ENCODE data around the gene IGSF5. TPM values are rescaled to one million over a fixed set of nuclear protein-coding genes. Genes with fewer than 3 reads are reported as not detected.
"Not testable (repeated sequence)": the region's sequence is repeated elsewhere in the genome, so short reads cannot be mapped to it uniquely, and the experiment has no call there.

IGSF5 gene
- polyA plus RNA-seq, 4 donors = 0.80 to 1.5 (median 1.2) TPM

DNA sequence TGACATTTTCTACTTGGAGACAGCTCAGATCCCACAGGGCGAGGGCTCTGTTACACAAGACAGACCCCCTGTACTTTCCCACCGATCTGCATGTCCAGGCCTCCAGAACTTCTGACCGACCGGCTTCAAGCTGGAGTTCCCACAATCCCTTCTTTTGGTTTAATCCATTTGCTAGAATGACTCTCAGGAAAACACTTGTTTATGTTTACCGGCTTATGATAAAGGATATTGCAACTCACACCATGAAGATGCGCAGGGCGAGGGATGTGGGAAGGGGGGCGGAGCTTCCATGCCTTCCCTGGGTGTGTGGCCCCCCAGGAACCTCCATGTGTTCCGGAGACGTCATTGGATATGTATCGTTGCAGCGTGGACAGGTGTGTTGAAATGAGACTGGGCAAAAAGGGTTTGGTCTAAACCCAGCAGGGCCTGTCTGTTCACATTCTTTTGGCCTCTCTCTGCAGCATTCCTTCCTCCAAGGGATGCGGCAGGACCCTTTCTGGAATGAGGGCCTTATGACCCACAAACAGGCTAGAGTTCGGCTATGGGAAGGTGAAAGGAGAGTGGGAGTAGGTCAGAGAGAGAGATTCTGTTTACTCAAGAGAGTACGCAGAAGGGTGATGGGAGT, 7.5 kb upstream of the IGSF5 start:
- no peak for DNase-seq (ENCODE audit: low read depth in 4 of 4, low spot score in 3 of 4)

- DNase-seq (ENCODE audit: low read depth in 4 of 4, low spot score in 3 of 4) = no peak
Measured at GRCh38 chr21:39738566-39738965, 6.4 kb upstream of the IGSF5 start.

GRCh38 chr21:39739531-39739930, 5.5 kb upstream of the IGSF5 start:
- not testable (repeated sequence) for DNase-seq (ENCODE audit: low read depth in 4 of 4, low spot score in 3 of 4)

DNA sequence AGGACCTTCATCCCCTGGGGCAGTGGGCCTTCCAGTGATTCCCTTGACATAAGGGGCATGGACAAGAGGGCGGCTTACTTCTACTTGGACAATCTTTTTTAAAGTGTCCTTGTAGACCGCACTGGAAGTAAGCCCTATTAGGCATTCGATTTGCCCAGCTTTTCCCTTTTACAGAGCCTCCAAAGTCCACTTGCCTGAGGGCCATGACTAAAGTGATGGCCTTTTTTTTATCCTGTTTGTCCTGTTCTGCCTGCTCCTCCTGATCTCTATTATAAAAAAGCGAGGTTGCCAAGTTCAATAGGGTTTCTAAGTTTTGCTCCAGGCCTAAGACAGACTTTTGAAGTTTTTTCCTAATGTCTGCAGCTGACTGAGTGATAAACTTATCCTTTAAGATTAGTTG, 2.4 kb upstream of the IGSF5 start:
- DNase-seq (ENCODE audit: low read depth in 4 of 4, low spot score in 3 of 4) = not testable (repeated sequence)

GRCh38 chr21:39745332-39745731, 349 bp downstream of the IGSF5 start:
- not testable (repeated sequence) for DNase-seq (ENCODE audit: low read depth in 4 of 4, low spot score in 3 of 4)

GRCh38 chr21:39750670-39751069, 5.7 kb downstream of the IGSF5 start:
- no peak for DNase-seq (ENCODE audit: low read depth in 4 of 4, low spot score in 3 of 4)

GRCh38 chr21:39754811-39755210, 9.8 kb downstream of the IGSF5 start:
- DNase-seq (ENCODE audit: low read depth in 4 of 4, low spot score in 3 of 4) = no peak

GRCh38 chr21:39756285-39756684, 11.3 kb downstream of the IGSF5 start:
- no peak for DNase-seq (ENCODE audit: low read depth in 4 of 4, low spot score in 3 of 4)

GRCh38 chr21:39763272-39763970, 18.4 kb downstream of the IGSF5 start:
- DNase-seq (ENCODE audit: low read depth in 4 of 4, low spot score in 3 of 4) = peak in 3 of 4 donors; percentile 8 to 26 (median 20)

DNA sequence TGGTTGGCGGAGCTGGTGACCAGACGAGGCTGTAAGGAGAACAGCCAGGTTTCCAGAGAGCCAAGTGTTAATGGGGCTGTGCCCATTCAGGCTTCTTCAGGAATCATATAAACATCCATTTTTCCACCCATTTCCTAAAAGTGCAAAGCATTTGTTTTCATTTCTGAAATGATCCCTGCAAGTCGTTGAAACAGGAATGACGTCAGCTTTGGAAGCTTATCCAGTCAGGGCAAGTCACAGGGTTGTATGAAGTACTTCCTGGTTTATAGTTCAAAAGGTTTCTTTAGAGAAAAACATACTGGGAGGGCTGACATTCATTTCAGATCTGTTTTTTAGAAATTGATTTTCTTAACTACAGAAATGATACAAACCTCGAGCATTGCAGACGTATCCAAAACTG, 29.2 kb downstream of the IGSF5 start:
- DNase-seq (ENCODE audit: low read depth in 4 of 4, low spot score in 3 of 4) = no peak

GRCh38 chr21:39775816-39776215, 30.8 kb downstream of the IGSF5 start:
- DNase-seq (ENCODE audit: low read depth in 4 of 4, low spot score in 3 of 4) = no peak

GRCh38 chr21:39776589-39776988, 31.6 kb downstream of the IGSF5 start:
- no peak for DNase-seq (ENCODE audit: low read depth in 4 of 4, low spot score in 3 of 4)

DNA sequence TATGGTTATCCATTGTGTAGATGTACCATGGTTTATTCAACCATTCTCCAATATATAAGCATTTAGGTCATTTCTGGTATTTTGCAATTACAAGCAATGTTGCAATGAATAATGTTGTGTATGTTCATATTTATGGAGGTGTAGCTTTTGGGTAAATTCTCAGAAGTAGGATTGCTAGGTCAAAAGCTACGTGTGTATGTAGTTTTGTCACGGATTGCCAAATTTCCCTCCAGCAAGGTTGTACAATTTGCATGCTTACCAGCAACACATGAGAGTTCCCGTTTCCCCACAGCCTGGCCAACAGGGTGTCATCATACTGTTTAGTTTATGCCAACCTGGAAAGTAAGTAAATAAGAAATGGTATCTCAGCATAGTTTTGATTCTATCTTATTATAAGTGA, 36.3 kb downstream of the IGSF5 start:
- DNase-seq (ENCODE audit: low read depth in 4 of 4, low spot score in 3 of 4) = no peak

DNA sequence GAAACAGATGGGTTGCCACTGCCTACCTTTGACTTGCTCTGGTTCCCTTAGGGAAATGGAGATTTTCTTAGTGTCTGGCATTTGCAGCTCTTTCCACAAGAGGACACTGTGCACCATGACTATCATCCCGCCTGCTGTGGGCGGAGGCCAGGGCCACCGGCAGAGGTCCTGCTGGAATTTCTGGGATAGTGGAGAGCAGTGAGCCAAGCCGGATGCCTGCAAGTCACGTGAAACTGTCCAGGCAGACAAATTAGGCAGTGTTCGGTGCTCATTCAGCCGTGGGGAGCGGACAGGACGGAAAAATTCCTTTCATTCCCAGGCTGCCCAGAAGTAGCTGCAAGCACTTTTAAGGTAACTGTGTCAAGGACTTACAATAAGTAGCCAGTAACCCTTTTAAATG, 43.4 kb downstream of the IGSF5 start:
- peak; percentile 76 to 90 (median 82) for DNase-seq (ENCODE audit: low read depth in 4 of 4, low spot score in 3 of 4)

DNA sequence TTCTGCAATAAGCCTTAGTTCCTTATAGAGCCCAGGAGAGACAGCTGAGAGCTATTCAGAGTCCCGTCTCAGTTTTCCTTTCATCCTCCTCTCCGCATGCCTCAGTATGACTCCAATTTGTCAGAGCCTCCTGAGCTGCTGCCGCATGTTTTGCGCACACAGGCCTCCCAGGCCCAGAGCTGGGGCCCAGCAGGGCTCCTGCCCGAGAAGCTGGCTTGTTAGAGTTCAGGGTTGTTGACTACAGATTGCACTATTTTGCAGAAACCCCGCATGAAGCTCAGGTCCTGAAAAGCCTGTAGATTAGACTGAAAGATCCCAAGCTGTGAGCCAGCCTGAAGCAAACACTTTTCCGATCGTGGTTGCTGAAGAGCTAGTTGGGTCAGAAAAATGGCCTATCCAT, 51.5 kb downstream of the IGSF5 start:
- DNase-seq (ENCODE audit: low read depth in 4 of 4, low spot score in 3 of 4) = no peak

DNA sequence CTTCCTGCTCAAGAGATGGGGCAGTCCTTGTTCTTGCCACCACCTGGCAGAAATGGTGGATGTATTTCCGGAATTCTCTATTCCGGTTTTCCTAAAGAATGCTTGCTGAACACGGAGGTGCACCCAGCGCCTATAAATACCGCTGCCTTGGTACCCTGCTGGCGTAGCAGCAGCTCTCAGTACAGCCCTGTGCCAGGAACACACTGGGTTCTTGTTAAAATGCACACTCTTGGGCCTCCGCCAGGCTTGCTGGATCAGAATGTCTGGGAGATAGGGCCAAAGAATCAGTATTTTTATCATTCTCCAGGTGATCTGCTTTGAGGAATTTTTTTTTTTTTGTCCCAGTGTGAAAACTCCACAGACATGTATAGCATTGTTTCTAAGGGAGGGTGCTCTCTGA, 54.2 kb downstream of the IGSF5 start:
- DNase-seq (ENCODE audit: low read depth in 4 of 4, low spot score in 3 of 4) = no peak

DNA sequence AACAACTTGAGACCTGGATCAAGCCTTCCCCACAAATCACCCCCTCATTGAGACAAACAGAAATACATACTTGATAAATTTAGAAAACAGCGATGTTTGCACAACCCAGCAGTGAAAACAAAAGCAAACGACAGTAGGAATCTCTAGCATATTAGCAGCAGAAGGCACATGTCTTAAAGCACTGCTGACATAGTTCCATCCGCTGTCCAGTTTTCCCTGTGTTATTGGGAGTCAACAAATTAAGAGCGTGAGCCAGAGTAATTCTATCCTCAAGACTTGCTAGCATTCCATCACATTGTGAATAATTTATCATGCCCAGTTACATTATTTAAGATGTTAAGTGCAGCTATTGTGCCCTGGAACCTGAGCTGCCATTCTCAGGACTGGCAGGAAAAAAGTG, 55.3 kb downstream of the IGSF5 start:
- no peak for DNase-seq (ENCODE audit: low read depth in 4 of 4, low spot score in 3 of 4)

GRCh38 chr21:39802217-39802616, 57.2 kb downstream of the IGSF5 start:
- DNase-seq (ENCODE audit: low read depth in 4 of 4, low spot score in 3 of 4) = no peak

- DNase-seq (ENCODE audit: low read depth in 4 of 4, low spot score in 3 of 4) = no peak
Measured at GRCh38 chr21:39803393-39803792, 58.4 kb downstream of the IGSF5 start.

- DNase-seq (ENCODE audit: low read depth in 4 of 4, low spot score in 3 of 4) = no peak
Measured at GRCh38 chr21:39804240-39804639, 59.3 kb downstream of the IGSF5 start.

DNA sequence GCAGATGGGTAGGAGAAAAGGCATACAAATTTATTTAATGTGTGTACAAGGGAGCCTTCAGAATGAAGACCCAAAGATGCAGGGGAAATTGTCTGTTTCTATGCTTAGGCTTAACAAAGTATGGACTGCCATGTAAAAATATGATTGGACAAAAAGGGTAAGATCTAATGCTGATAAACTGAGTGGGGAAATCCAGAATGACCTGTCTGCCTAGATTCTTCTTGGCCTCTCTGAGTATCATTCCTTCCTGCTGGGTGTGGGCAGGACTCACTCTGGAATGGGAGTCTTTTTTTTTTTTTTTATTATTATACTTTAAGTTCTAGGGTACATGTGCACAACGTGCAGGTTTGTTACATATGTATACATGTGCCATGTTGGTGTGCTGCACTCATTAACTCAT, 61.0 kb downstream of the IGSF5 start:
- no peak for DNase-seq (ENCODE audit: low read depth in 4 of 4, low spot score in 3 of 4)

DNA sequence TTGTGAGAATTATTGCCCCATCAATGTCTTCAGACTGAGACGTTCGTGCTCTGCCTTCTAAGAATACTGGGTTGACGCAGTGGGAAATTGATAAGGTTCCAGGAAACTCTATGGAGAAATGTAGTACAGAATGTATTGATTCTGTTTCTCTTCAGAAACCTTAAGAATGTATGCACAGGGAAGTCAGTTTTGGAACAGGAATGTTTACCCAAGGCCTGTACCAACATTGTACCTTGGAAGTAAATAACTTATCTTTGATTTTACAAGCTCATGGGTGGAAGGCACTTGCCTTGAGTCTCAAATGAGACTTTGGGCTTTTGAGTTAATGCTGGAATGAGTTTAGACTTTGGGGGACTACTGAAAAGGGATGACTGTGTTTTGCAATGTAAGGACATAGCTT, 62.8 kb downstream of the IGSF5 start:
- no peak for DNase-seq (ENCODE audit: low read depth in 4 of 4, low spot score in 3 of 4)

DNA sequence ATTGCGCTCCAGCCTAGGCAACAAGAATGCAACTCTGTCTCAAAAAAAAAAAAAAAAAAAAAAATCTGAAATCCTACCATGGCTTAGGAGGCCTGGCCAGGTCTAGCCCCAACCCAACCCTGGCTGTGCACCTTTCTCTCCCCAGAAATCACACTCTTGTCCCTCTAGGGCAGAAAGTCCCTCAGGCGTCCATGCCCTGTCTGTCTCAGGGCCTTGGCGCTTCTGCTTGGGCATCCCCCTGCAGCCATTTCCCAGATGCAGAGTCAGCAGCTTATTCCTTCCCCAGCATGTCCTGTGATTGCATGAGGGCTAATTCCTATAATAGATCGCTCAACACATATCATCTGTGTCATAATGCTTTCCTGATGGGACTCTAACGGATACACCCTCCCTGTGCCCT, 65.0 kb downstream of the IGSF5 start:
- no peak for DNase-seq (ENCODE audit: low read depth in 4 of 4, low spot score in 3 of 4)
